HEK293 (cell line): ENCODE measurements around the gene DLX4.

Experiments
- CTCF ChIA-PET: fragments of 350-600 bp; formaldehyde crosslinking; extraction: SDS; loops from one replicate; lab custom pipeline; 2021; ENCODE audit warnings: antibody characterized with exemption; lab: Yijun Ruan, JAX
- POLR2A ChIA-PET: fragments of 300-600 bp; formaldehyde crosslinking; extraction: SDS; loops from one replicate; lab custom pipeline; 2020; ENCODE audit warnings: antibody characterized with exemption, inconsistent platforms; lab: Yijun Ruan, JAX
- H3K27ac ChIP-seq: fragments of 200-500 bp; sonication (Bioruptor generic); 2 replicates; pipeline ENCODE4 v1.5.1; 2014; ENCODE audit warnings: low read depth, low read length, control low read depth, inconsistent platforms; ENCODE audit errors: extremely low read depth
- H3K36me3 ChIP-seq, 2 experiments: fragments of 200-500 bp in 1 of 2; sonication (Bioruptor generic) in 1 of 2; 1 replicate in 1 of 2; 2 replicates in 1 of 2; pipeline ENCODE4 v1.5.1; 2014 to 2017; ENCODE audit warnings: inconsistent platforms in 2 of 2, low read length in 2 of 2; ENCODE audit not compliant: control insufficient read depth in 2 of 2, insufficient read depth in 1 of 2
- H3K4me1 ChIP-seq: fragments of 200-500 bp; sonication (Bioruptor generic); 2 replicates; pipeline ENCODE4 v1.5.1; 2014; ENCODE audit warnings: mild to moderate bottlenecking, low read length, inconsistent platforms; ENCODE audit not compliant: control insufficient read depth, insufficient read depth
- H3K4me3 ChIP-seq: 2 replicates; pipeline ENCODE4 v1.5.1; 2011; ENCODE audit warnings: low read depth, mild to moderate bottlenecking, control low read depth, low read length, moderate library complexity
- H3K9me3 ChIP-seq: fragments of 200-500 bp; sonication (Bioruptor generic); 2 replicates; pipeline ENCODE4 v1.5.1; 2014; ENCODE audit warnings: low read depth, low read length, inconsistent platforms; ENCODE audit not compliant: control insufficient read depth, insufficient read depth
- GFI1B ChIP-seq: fragments of 450-650 bp; formaldehyde crosslinking; IDR thresholded peaks from 2 replicates; pipeline ENCODE4 v1.5.1; 2016; ENCODE audit warnings: missing biosample characterization, missing genetic modification characterization
- KLF7 ChIP-seq: fragments of 450-650 bp; formaldehyde crosslinking; IDR thresholded peaks from 2 replicates; pipeline ENCODE4 v1.5.1; 2016; ENCODE audit warnings: missing biosample characterization, missing genetic modification characterization, borderline replicate concordance
- PRDM1 ChIP-seq: fragments of 450-650 bp; formaldehyde crosslinking; IDR thresholded peaks from 2 replicates; pipeline ENCODE4; 2016; ENCODE audit warnings: missing biosample characterization, missing genetic modification characterization
- PRDM6 ChIP-seq: fragments of 450-650 bp; formaldehyde crosslinking; IDR thresholded peaks from 2 replicates; pipeline ENCODE4 v1.5.1; 2017; ENCODE audit warnings: missing biosample characterization, missing genetic modification characterization
- RBAK ChIP-seq: fragments of 450-650 bp; formaldehyde crosslinking; IDR thresholded peaks from 2 replicates; pipeline ENCODE4 v1.5.1; 2016; ENCODE audit warnings: missing biosample characterization, missing genetic modification characterization
- ZBTB8A ChIP-seq: fragments of 450-650 bp; formaldehyde crosslinking; IDR thresholded peaks from 2 replicates; pipeline ENCODE4 v1.5.1; 2016; ENCODE audit warnings: missing biosample characterization, missing genetic modification characterization
- ZNF10 ChIP-seq: fragments of 450-650 bp; formaldehyde crosslinking; IDR thresholded peaks from 2 replicates; pipeline ENCODE4 v1.5.1; 2017; ENCODE audit warnings: missing biosample characterization, missing genetic modification characterization
- ZNF155 ChIP-seq: fragments of 450-650 bp; formaldehyde crosslinking; IDR thresholded peaks from 2 replicates; pipeline ENCODE4 v1.5.1; 2016; ENCODE audit warnings: missing biosample characterization, missing genetic modification characterization
- ZNF16 ChIP-seq: fragments of 450-650 bp; formaldehyde crosslinking; IDR thresholded peaks from 2 replicates; pipeline ENCODE4 v1.5.1; 2016; ENCODE audit warnings: low read depth, missing biosample characterization, missing genetic modification characterization
- ZNF2 ChIP-seq: fragments of 450-650 bp; formaldehyde crosslinking; IDR thresholded peaks from 2 replicates; pipeline ENCODE4 v1.5.1; 2016; ENCODE audit warnings: missing biosample characterization, missing genetic modification characterization
- ZNF341 ChIP-seq: fragments of 450-650 bp; formaldehyde crosslinking; IDR thresholded peaks from 2 replicates; pipeline ENCODE4; 2016; ENCODE audit warnings: low read depth, missing biosample characterization, missing genetic modification characterization
- ZNF37A ChIP-seq: fragments of 450-650 bp; IDR thresholded peaks from 2 replicates; pipeline ENCODE4 v1.5.1; 2018; ENCODE audit warnings: missing biosample characterization, missing genetic modification characterization
- ZNF560 ChIP-seq: fragments of 450-650 bp; formaldehyde crosslinking; IDR thresholded peaks from 2 replicates; pipeline ENCODE4 v1.5.1; 2017; ENCODE audit warnings: missing biosample characterization, missing genetic modification characterization, borderline replicate concordance
- ZNF596 ChIP-seq: fragments of 450-650 bp; IDR thresholded peaks from 2 replicates; pipeline ENCODE4 v1.5.0; 2018; ENCODE audit warnings: missing biosample characterization, mild to moderate bottlenecking, missing genetic modification characterization, moderate library complexity
- ZNF624 ChIP-seq: fragments of 450-650 bp; formaldehyde crosslinking; IDR thresholded peaks from 2 replicates; pipeline ENCODE4 v1.5.1; 2017; ENCODE audit warnings: missing biosample characterization, missing genetic modification characterization
- ZNF707 ChIP-seq: fragments of 450-650 bp; formaldehyde crosslinking; IDR thresholded peaks from 2 replicates; pipeline ENCODE4 v1.5.1; 2016; ENCODE audit warnings: missing biosample characterization, missing genetic modification characterization
- ZNF768 ChIP-seq: fragments of 450-650 bp; formaldehyde crosslinking; IDR thresholded peaks from 2 replicates; pipeline ENCODE4 v1.5.1; 2018; ENCODE audit warnings: missing biosample characterization, mild to moderate bottlenecking, missing genetic modification characterization
- ZNF777 ChIP-seq: fragments of 450-650 bp; formaldehyde crosslinking; IDR thresholded peaks from 2 replicates; pipeline ENCODE4 v1.5.1; 2017; ENCODE audit warnings: missing biosample characterization, missing genetic modification characterization, borderline replicate concordance
- TF ChIP-seq, protein P1 (sequence below): fragments of 450-650 bp; formaldehyde crosslinking; IDR thresholded peaks from 2 replicates; pipeline ENCODE4 v1.5.1; 2016; ENCODE audit warnings: missing biosample characterization, missing genetic modification characterization
- TF ChIP-seq, protein P2 (sequence below): fragments of 450-650 bp; formaldehyde crosslinking; IDR thresholded peaks from 2 replicates; pipeline ENCODE4 v1.5.1; 2016; ENCODE audit warnings: missing biosample characterization, missing genetic modification characterization

The DLX4 gene

GRCh38 chr17:49993423-49994060, 24.6 kb downstream of the DLX4 start (continued):
- TF ChIP-seq, protein P1, sequence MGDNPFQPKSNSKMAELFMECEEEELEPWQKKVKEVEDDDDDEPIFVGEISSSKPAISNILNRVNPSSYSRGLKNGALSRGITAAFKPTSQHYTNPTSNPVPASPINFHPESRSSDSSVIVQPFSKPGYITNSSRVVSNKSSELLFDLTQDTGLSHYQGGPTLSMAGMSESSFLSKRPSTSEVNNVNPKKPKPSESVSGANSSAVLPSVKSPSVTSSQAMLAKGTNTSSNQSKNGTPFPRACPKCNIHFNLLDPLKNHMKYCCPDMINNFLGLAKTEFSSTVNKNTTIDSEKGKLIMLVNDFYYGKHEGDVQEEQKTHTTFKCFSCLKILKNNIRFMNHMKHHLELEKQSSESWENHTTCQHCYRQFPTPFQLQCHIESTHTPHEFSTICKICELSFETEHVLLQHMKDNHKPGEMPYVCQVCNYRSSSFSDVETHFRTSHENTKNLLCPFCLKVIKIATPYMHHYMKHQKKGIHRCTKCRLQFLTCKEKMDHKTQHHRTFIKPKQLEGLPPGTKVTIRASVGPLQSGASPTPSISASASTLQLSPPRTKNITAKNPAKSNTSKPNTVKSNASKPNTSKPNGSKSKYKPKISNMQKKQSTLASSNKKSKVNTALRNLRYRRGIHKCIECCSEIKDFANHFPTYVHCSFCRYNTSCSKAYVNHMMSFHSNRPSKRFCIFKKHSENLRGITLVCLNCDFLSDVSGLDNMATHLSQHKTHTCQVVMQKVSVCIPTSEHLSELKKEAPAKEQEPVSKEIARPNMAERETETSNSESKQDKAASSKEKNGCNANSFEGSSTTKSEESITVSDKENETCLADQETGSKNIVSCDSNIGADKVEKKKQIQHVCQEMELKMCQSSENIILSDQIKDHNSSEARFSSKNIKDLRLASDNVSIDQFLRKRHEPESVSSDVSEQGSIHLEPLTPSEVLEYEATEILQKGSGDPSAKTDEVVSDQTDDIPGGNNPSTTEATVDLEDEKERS (tag by site-specific recombination): no peak
- TF ChIP-seq ZNF777 (no peak), RBAK (tag by site-specific recombination) (no peak), ZNF341 (tag by site-specific recombination) (no peak), ZNF155 (tag by site-specific recombination) (no peak), ZNF37A (tag by site-specific recombination) (no peak), ZNF560 (tag by site-specific recombination) (no peak), ZNF624 (tag by site-specific recombination) (no peak)

- Histone ChIP-seq H3K9me3 (no peaks in the 10 kb centered on the region), H3K4me3 (peak overlapping the region; percentile 25), H3K4me1 (peaks cover 4% of the 10 kb centered on the region), H3K36me3 (no peaks in the 10 kb centered on the region), H3K27ac (no peak overlapping the region)
- no peak for TF ChIP-seq ZNF560 (tag by site-specific recombination)
- TF ChIP-seq ZNF2 (tag by site-specific recombination): 0 out of 2 replicates have a peak, but pooled peaks have one; percentile 26
- TF ChIP-seq PRDM1: peak; percentile 92
- POLR2A ChIA-PET: interaction anchor here (0.6 to 2.0 kb wide), 16 partner anchors 11 to 427 kb away, joined by 3 to 17 read pairs (median 5); no protein-coding TSS in a partner anchor
- CTCF ChIA-PET: interaction anchor here (0.6 to 9.8 kb wide), 25 partner anchors 9 to 437 kb away, joined by 3 to 526 read pairs (median 26); partner anchors contain the start of gene PDK2
Observed at GRCh38 chr17:49994085-49995054, 25.4 kb downstream of the DLX4 start.

DNA sequence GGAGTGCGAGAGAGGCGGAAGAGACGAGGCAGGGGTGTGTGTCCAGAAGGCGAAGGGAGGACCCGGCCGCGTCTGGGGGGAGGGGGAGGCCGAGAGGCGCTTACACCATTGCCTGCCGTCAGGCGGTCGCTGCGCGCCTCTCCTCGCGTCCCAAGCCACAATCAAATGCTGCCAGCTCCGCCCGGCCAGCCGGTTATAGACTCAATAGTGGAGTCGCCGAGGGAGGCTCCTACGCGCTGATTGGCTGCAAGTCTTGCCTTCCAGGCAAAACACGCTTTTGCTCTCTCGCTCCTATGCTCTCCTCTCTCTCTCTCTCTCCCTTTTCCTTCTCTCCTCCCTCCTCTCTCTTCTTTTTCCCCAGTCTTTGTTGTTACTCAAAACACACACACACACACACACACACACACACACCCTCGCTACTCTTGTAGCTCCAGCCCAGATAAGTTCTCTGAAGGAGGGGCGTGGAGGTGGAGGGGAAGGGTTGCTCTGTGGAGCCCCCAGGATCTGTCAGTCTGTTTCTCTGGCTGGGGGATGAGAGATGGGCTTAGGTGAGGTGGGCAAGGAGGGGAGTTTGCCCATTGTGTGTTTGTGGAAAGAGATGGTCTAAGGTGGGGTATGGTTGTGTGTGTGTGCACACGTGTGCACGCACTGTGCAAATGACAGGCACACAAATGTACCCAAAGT, 26.2 kb downstream of the DLX4 start, which contains the start of gene DLX3:
TSS of gene DLX3 (minus strand) at position 170 of the 684 bp plus-strand sequence. CDS start 226 bp downstream, outside the sequence.
- no peaks in the 10 kb centered on the region for H3K36me3 ChIP-seq
- H3K27ac ChIP-seq: no peak within 1 kb of the TSS
- H3K9me3 ChIP-seq: no peaks in the 10 kb centered on the region
- CTCF ChIA-PET: interaction anchor here (0.6 to 9.8 kb wide), 39 partner anchors 7 to 473 kb away, joined by 3 to 526 read pairs (median 21); partner anchors contain the start of gene PDK2
- POLR2A ChIA-PET: interaction anchor here (0.6 to 2.0 kb wide), 15 partner anchors 16 to 428 kb away, joined by 3 to 17 read pairs (median 5); no protein-coding TSS in a partner anchor
- peaks cover 4% of the 10 kb centered on the region for H3K4me1 ChIP-seq
- H3K4me3 ChIP-seq: peak within 1 kb of the TSS; percentile 25
- TF ChIP-seq ZNF596 (peak; percentile 47; the same call in 1 of the 2 replicates), ZBTB8A (tag by site-specific recombination) (peak; percentile 54), ZNF707 (tag by site-specific recombination) (no peak), PRDM6 (no peak), ZNF16 (tag by site-specific recombination) (no peak), ZNF768 (no peak), KLF7 (no peak), ZNF10 (tag by site-specific recombination) (no peak), PRDM1 (peak; percentile 90), GFI1B (no peak)
- TF ChIP-seq, protein P2, sequence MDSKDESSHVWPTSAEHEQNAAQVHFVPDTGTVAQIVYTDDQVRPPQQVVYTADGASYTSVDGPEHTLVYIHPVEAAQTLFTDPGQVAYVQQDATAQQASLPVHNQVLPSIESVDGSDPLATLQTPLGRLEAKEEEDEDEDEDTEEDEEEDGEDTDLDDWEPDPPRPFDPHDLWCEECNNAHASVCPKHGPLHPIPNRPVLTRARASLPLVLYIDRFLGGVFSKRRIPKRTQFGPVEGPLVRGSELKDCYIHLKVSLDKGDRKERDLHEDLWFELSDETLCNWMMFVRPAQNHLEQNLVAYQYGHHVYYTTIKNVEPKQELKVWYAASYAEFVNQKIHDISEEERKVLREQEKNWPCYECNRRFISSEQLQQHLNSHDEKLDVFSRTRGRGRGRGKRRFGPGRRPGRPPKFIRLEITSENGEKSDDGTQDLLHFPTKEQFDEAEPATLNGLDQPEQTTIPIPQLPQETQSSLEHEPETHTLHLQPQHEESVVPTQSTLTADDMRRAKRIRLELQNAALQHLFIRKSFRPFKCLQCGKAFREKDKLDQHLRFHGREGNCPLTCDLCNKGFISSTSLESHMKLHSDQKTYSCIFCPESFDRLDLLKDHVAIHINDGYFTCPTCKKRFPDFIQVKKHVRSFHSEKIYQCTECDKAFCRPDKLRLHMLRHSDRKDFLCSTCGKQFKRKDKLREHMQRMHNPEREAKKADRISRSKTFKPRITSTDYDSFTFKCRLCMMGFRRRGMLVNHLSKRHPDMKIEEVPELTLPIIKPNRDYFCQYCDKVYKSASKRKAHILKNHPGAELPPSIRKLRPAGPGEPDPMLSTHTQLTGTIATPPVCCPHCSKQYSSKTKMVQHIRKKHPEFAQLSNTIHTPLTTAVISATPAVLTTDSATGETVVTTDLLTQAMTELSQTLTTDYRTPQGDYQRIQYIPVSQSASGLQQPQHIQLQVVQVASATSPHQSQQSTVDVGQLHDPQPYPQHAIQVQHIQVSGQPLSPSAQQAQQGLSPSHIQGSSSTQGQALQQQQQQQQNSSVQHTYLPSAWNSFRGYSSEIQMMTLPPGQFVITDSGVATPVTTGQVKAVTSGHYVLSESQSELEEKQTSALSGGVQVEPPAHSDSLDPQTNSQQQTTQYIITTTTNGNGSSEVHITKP (tag by site-specific recombination): peak; percentile 87
